ENCODE measurements around the gene SLC39A7. TPM values are rescaled to one million over a fixed set of nuclear protein-coding genes. Genes with fewer than 3 reads are reported as not detected.
A peak's percentile ranks its signal among the peaks of the same experiment; 100 is the strongest.

SLC39A7 gene
- total and polyA plus RNA-seq, 8 donors = 41.6 to 111 (median 64.5) TPM

GRCh38 chr6:33195304-33196165 is 5.1 kb upstream of the SLC39A7 start:
- WGBS, 2 donors = 79 to 82% methylated on average over 15 of the region's 15 CpGs
- no peak for TF ChIP-seq CTCF (IDR thresholded peaks at IDR 0.05)
- intact Hi-C loops (cut with DNase I) = no loop called here
- Histone ChIP-seq H3K9me3 (no peaks in the 10 kb centered on the region), H3K27ac (no peak overlapping the region), H3K4me1 (peaks cover 15 to 24% (median 16%) of the 10 kb centered on the region in 3 donors), H3K4me3 (no peak overlapping the region), H3K36me3 (peaks cover 0 to 25% (median 18%) of the 10 kb centered on the region in 3 donors), H3K27me3 (no peaks in the 10 kb centered on the region)
- DNase-seq = peak in 1 of 6 donors; percentile 29
- no peak for FAIRE-seq
- ATAC-seq = no peak

- Histone ChIP-seq H3K4me3 (no peak overlapping the region), H3K36me3 (peaks cover 0 to 31% (median 21%) of the 10 kb centered on the region in 3 donors), H3K27me3 (no peaks in the 10 kb centered on the region), H3K27ac (no peak overlapping the region), H3K4me1 (peaks cover 12 to 25% (median 20%) of the 10 kb centered on the region in 3 donors), H3K9me3 (no peaks in the 10 kb centered on the region)
- no peak for FAIRE-seq
- peak; percentile 25 to 50 (median 44) for ATAC-seq
- intact Hi-C loops (cut with DNase I) = no loop called here
- peak in 4 of 6 donors; percentile 68 to 87 (median 72) for DNase-seq
- 16 to 17% methylated on average over 12 of the region's 12 CpGs for WGBS, 2 donors
- TF ChIP-seq CTCF (IDR thresholded peaks at IDR 0.05) = peak; percentile 48 to 70 (median 60)
Observed at GRCh38 chr6:33197431-33198048, 3.1 kb upstream of the SLC39A7 start.

GRCh38 chr6:33198159-33198852 is 2.4 kb upstream of the SLC39A7 start:
- Histone ChIP-seq H3K9me3 (no peaks in the 10 kb centered on the region), H3K4me3 (no peak overlapping the region), H3K36me3 (peaks cover 0 to 38% (median 29%) of the 10 kb centered on the region in 3 donors), H3K27ac (no peak overlapping the region), H3K27me3 (no peaks in the 10 kb centered on the region), H3K4me1 (peaks cover 10 to 24% (median 24%) of the 10 kb centered on the region in 3 donors)
- intact Hi-C loops (cut with DNase I) = no loop called here
- FAIRE-seq = no peak
- 44 to 45% methylated on average over 6 of the region's 6 CpGs for WGBS, 2 donors
- no peak for ATAC-seq
- no peak for TF ChIP-seq CTCF (IDR thresholded peaks at IDR 0.05)
- peak in 1 of 6 donors; percentile 27 for DNase-seq

GRCh38 chr6:33198853-33199436 is 1.7 kb upstream of the SLC39A7 start:
- 29 to 32% methylated on average over 3 of the region's 3 CpGs for WGBS, 2 donors
- no peaks in the 10 kb centered on the region for H3K9me3 ChIP-seq
- intact Hi-C loops (cut with DNase I) = no loop called here
- no peaks in the 10 kb centered on the region for H3K27me3 ChIP-seq
- DNase-seq (no peak), ATAC-seq (no peak), FAIRE-seq (no peak)
- peaks cover 0 to 43% (median 34%) of the 10 kb centered on the region in 3 donors for H3K36me3 ChIP-seq
- TF ChIP-seq CTCF (IDR thresholded peaks at IDR 0.05) = no peak
- peaks cover 14 to 30% (median 24%) of the 10 kb centered on the region in 3 donors for H3K4me1 ChIP-seq
- H3K4me3 ChIP-seq = peak overlapping the region in 2 of 4 donors; percentile 80 to 85
- H3K27ac ChIP-seq = peak overlapping the region in 1 of 4 donors; percentile 95
